Stimulated activated naive B cell treated with anti-CD40 and anti-IgM and Interleukin-4, amounts not matched to agents 10 μg/mL and 1 μg/mL and 100 μg/mL, for 72 hours (primary cell): ENCODE data around the gene MGAT4D.
"Not testable (repeated sequence)": the region's sequence is repeated elsewhere in the genome, so short reads cannot be mapped to it uniquely, and the experiment has no call there.

ENCODE experiments used
- ATAC-seq, 2 donors: fragments of 150-1000 bp; cut with Tn5 transposase; replicated peaks; 2 replicates each; pipeline ENCODE4 v1.10.0; 2021; ENCODE audit warnings: moderate library complexity in 1 of 2
- DNase-seq: peaks from one replicate; pipeline ENCODE4 v3.0.0; 2021
- H3K27ac Mint-ChIP-seq: one replicate; pipeline ENCODE4 v1.8.0; 2022; ENCODE audit warnings: mild to moderate bottlenecking, mixed read lengths
- H3K27me3 Mint-ChIP-seq, 2 donors: one replicate each; pipeline ENCODE4 v1.8.0; 2022; ENCODE audit warnings: mixed read lengths in 2 of 2
- H3K36me3 Mint-ChIP-seq, 2 donors: one replicate each; pipeline ENCODE4 v1.8.0; 2022; ENCODE audit warnings: mixed read lengths in 2 of 2, mild to moderate bottlenecking in 1 of 2
- H3K4me1 Mint-ChIP-seq, 2 donors: one replicate each; pipeline ENCODE4 v1.8.0; 2022; ENCODE audit warnings: mixed read lengths in 2 of 2, mild to moderate bottlenecking in 1 of 2
- H3K4me3 Mint-ChIP-seq, 2 donors: one replicate each; pipeline ENCODE4 v1.8.0; 2022; ENCODE audit warnings: mild to moderate bottlenecking in 2 of 2, mixed read lengths in 2 of 2, moderate library complexity in 1 of 2
- H3K9me3 Mint-ChIP-seq, 2 donors: one replicate each; pipeline ENCODE4 v1.8.0; 2022; ENCODE audit warnings: mixed read lengths in 2 of 2, mild to moderate bottlenecking in 1 of 2

MGAT4D gene

GRCh38 chr4:140497747-140498636 lies at the start of gene MGAT4D:
Gene MGAT4D (minus strand): TSS chr4:140498293. CDS start chr4:140498222, 71 bp downstream.
- no peaks in the 10 kb centered on the region for H3K9me3 Mint-ChIP-seq
- H3K27me3 Mint-ChIP-seq, result peaks cover 43 to 61% of the 10 kb centered on the region in 2 donors
- H3K36me3 Mint-ChIP-seq, result no peaks in the 10 kb centered on the region
- peak within 1 kb of the TSS; percentile 67 to 69 for H3K4me3 Mint-ChIP-seq
- ATAC-seq (peak; percentile 42 to 57), DNase-seq (no peak)
- peaks cover 0 to 7% of the 10 kb centered on the region in 2 donors for H3K4me1 Mint-ChIP-seq
- no peak within 1 kb of the TSS for H3K27ac Mint-ChIP-seq

GRCh38 chr4:140533951-140534480 lies 35.9 kb upstream of the MGAT4D start:
- peaks cover 9 to 17% of the 10 kb centered on the region in 2 donors for H3K36me3 Mint-ChIP-seq
- H3K9me3 Mint-ChIP-seq, result no peaks in the 10 kb centered on the region
- DNase-seq, result no peak
- H3K4me3 Mint-ChIP-seq, result no peak overlapping the region
- H3K4me1 Mint-ChIP-seq, result peaks cover 4 to 8% of the 10 kb centered on the region in 2 donors
- ATAC-seq, result no peak
- H3K27ac Mint-ChIP-seq, result no peak overlapping the region
- no peaks in the 10 kb centered on the region for H3K27me3 Mint-ChIP-seq

- Mint-ChIP-seq H3K9me3 (no peaks in the 10 kb centered on the region), H3K4me3 (no peak overlapping the region), H3K27me3 (no peaks in the 10 kb centered on the region), H3K36me3 (peaks cover 5 to 16% of the 10 kb centered on the region in 2 donors), H3K4me1 (peaks cover 6 to 12% of the 10 kb centered on the region in 2 donors), H3K27ac (no peak overlapping the region)
- DNase-seq (no peak), ATAC-seq (peak in 1 of 2 donors; percentile 22)
These were observed 31.3 kb upstream of the MGAT4D start for GRCh38 chr4:140529434-140529833.

GRCh38 chr4:140523857-140524742 lies 26.0 kb upstream of the MGAT4D start, which contains the start of gene ELMOD2:
Gene ELMOD2 (plus strand): TSS chr4:140524168. CDS start chr4:140525429, 1,261 bp downstream.
- no peaks in the 10 kb centered on the region for H3K27me3 Mint-ChIP-seq
- H3K4me1 Mint-ChIP-seq, result peaks cover 5 to 13% of the 10 kb centered on the region in 2 donors
- ATAC-seq, result peak; percentile 100
- no peaks in the 10 kb centered on the region for H3K9me3 Mint-ChIP-seq
- peak; percentile 96 for DNase-seq
- H3K4me3 Mint-ChIP-seq, result peak within 1 kb of the TSS; percentile 87 to 96
- peaks cover 5 to 11% of the 10 kb centered on the region in 2 donors for H3K36me3 Mint-ChIP-seq
- peak within 1 kb of the TSS; percentile 85 for H3K27ac Mint-ChIP-seq

GRCh38 chr4:140523370-140523856 lies 25.3 kb upstream of the MGAT4D start:
- H3K9me3 Mint-ChIP-seq, result no peaks in the 10 kb centered on the region
- peaks cover 5 to 13% of the 10 kb centered on the region in 2 donors for H3K4me1 Mint-ChIP-seq
- DNase-seq (no peak), ATAC-seq (peak; percentile 21 to 31)
- no peak overlapping the region for H3K27ac Mint-ChIP-seq
- peaks cover 5 to 11% of the 10 kb centered on the region in 2 donors for H3K36me3 Mint-ChIP-seq
- H3K27me3 Mint-ChIP-seq, result no peaks in the 10 kb centered on the region
- peak overlapping the region; percentile 87 to 96 for H3K4me3 Mint-ChIP-seq

GRCh38 chr4:140515423-140515822 lies 17.3 kb upstream of the MGAT4D start:
- ATAC-seq, result no peak
- Mint-ChIP-seq H3K36me3 (no peaks in the 10 kb centered on the region), H3K4me3 (no peak overlapping the region)

GRCh38 chr4:140513765-140514164 lies 15.7 kb upstream of the MGAT4D start:
- not testable (repeated sequence) for H3K4me3 Mint-ChIP-seq, H3K4me1 Mint-ChIP-seq, H3K27ac Mint-ChIP-seq, H3K36me3 Mint-ChIP-seq, H3K9me3 Mint-ChIP-seq, ATAC-seq, DNase-seq
- H3K27me3 Mint-ChIP-seq, result peaks cover 40 to 41% of the 10 kb centered on the region in 2 donors

More at GRCh38 chr4:140515423-140515822, 17.3 kb upstream of the MGAT4D start:
- no peak for DNase-seq
- no peaks in the 10 kb centered on the region for H3K9me3 Mint-ChIP-seq
- H3K4me1 Mint-ChIP-seq, result no peaks in the 10 kb centered on the region
- H3K27me3 Mint-ChIP-seq, result peaks cover 23 to 25% of the 10 kb centered on the region in 2 donors
- no peak overlapping the region for H3K27ac Mint-ChIP-seq

GRCh38 chr4:140504261-140504660 lies 6.2 kb upstream of the MGAT4D start:
- Mint-ChIP-seq H3K36me3 (no peaks in the 10 kb centered on the region), H3K4me3 (no peak overlapping the region), H3K9me3 (peaks cover 0 to under 1% of the 10 kb centered on the region in 2 donors), H3K27ac (no peak overlapping the region), H3K4me1 (no peaks in the 10 kb centered on the region), H3K27me3 (peaks cover 55 to 65% of the 10 kb centered on the region in 2 donors)
- DNase-seq, result no peak
- ATAC-seq, result no peak

- ATAC-seq (no peak), DNase-seq (no peak)
- H3K36me3 Mint-ChIP-seq, result no peaks in the 10 kb centered on the region
- no peak overlapping the region for H3K4me3 Mint-ChIP-seq
- H3K9me3 Mint-ChIP-seq, result no peaks in the 10 kb centered on the region
- no peak overlapping the region for H3K27ac Mint-ChIP-seq
- peaks cover 42 to 61% of the 10 kb centered on the region in 2 donors for H3K27me3 Mint-ChIP-seq
- peaks cover 0 to 7% of the 10 kb centered on the region in 2 donors for H3K4me1 Mint-ChIP-seq
These were observed 1.3 kb upstream of the MGAT4D start for GRCh38 chr4:140499391-140499790.

GRCh38 chr4:140497405-140497746 lies 717 bp downstream of the MGAT4D start:
- H3K27me3 Mint-ChIP-seq, result peaks cover 44 to 58% of the 10 kb centered on the region in 2 donors
- no peak for DNase-seq
- H3K4me3 Mint-ChIP-seq, result peak overlapping the region; percentile 67 to 69
- ATAC-seq, result no peak
- H3K9me3 Mint-ChIP-seq, result no peaks in the 10 kb centered on the region
- peaks cover 0 to 7% of the 10 kb centered on the region in 2 donors for H3K4me1 Mint-ChIP-seq
- H3K27ac Mint-ChIP-seq, result no peak overlapping the region
- no peaks in the 10 kb centered on the region for H3K36me3 Mint-ChIP-seq

GRCh38 chr4:140485939-140486338 lies 12.2 kb downstream of the MGAT4D start:
- H3K9me3 Mint-ChIP-seq, result peaks cover 6 to 9% of the 10 kb centered on the region in 2 donors
- H3K4me1 Mint-ChIP-seq, result no peaks in the 10 kb centered on the region
- DNase-seq (no peak), ATAC-seq (no peak)
- H3K27ac Mint-ChIP-seq, result no peak overlapping the region
- H3K4me3 Mint-ChIP-seq, result no peak overlapping the region
- peaks cover 4 to 5% of the 10 kb centered on the region in 2 donors for H3K36me3 Mint-ChIP-seq
- peaks cover 15 to 31% of the 10 kb centered on the region in 2 donors for H3K27me3 Mint-ChIP-seq

GRCh38 chr4:140483445-140483844 lies 14.6 kb downstream of the MGAT4D start:
- no peaks in the 10 kb centered on the region for H3K4me1 Mint-ChIP-seq

GRCh38 chr4:140472156-140472555 lies 25.9 kb downstream of the MGAT4D start:
- DNase-seq (no peak), ATAC-seq (no peak)
- no peak overlapping the region for H3K4me3 Mint-ChIP-seq
- H3K36me3 Mint-ChIP-seq, result no peaks in the 10 kb centered on the region
- peaks cover 24% of the 10 kb centered on the region in 2 donors for H3K27me3 Mint-ChIP-seq
- no peaks in the 10 kb centered on the region for H3K4me1 Mint-ChIP-seq
- H3K27ac Mint-ChIP-seq, result no peak overlapping the region
- H3K9me3 Mint-ChIP-seq, result no peaks in the 10 kb centered on the region

More at GRCh38 chr4:140483445-140483844, 14.6 kb downstream of the MGAT4D start:
- no peak for ATAC-seq
- Mint-ChIP-seq H3K36me3 (peaks cover 4 to 5% of the 10 kb centered on the region in 2 donors), H3K4me3 (no peak overlapping the region), H3K27ac (no peak overlapping the region), H3K9me3 (peaks cover 6 to 9% of the 10 kb centered on the region in 2 donors), H3K27me3 (peaks cover 21 to 33% of the 10 kb centered on the region in 2 donors)
- DNase-seq, result no peak
